HTR-8/SVneo (cell line): Measurements from ENCODE around the gene SAMD1.
"Not testable (repeated sequence)": the region's sequence is repeated elsewhere in the genome, so short reads cannot be mapped to it uniquely, and the experiment has no call there.

Source experiments
- DNase-seq: peaks from one replicate; pipeline ENCODE4 v3.0.0; 2011; ENCODE audit warnings: low spot score, mixed read lengths; ENCODE audit not compliant: insufficient read length
- FAIRE-seq: peaks from 2 replicates; lab custom pipeline; 2011; peaks lifted over from hg19 to GRCh38; lab: Jason Lieb, UNC

Gene SAMD1

DNA sequence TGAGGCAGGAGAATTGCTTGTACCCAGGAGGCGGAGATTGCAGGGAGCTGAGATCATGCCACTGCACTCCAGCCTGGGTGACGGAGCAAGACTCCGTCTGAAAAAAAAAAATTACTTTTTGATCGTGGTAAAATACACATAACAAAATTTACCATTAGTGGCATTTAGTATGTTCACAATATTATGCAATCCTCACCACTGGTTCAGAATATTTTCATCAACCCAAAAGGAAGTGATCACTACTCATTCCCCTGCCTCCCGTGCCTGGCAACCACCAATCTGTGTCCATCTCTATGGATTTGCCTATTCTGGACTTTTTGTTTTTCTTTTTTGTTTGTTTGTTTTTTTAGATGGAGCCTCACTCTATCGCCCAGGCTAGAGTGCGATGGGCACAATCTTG lies 27.4 kb downstream of the SAMD1 start:
- DNase-seq (no peak), FAIRE-seq (no peak)

DNA sequence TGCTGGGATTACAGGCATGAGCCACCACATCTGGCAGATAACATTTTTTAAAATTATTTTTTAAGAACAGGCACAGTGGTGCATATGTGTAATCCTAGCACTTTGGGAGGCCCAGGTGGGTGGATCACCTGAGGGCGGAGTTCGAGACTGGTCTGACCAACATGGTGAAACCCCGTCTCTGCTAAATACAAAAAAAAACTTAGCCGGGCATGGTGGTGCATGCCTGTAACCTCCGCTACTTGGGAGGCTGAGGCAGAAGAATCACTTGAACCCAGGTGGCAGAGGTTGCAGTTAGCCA lies 28.0 kb downstream of the SAMD1 start:
- FAIRE-seq = no peak
- no peak for DNase-seq

DNA sequence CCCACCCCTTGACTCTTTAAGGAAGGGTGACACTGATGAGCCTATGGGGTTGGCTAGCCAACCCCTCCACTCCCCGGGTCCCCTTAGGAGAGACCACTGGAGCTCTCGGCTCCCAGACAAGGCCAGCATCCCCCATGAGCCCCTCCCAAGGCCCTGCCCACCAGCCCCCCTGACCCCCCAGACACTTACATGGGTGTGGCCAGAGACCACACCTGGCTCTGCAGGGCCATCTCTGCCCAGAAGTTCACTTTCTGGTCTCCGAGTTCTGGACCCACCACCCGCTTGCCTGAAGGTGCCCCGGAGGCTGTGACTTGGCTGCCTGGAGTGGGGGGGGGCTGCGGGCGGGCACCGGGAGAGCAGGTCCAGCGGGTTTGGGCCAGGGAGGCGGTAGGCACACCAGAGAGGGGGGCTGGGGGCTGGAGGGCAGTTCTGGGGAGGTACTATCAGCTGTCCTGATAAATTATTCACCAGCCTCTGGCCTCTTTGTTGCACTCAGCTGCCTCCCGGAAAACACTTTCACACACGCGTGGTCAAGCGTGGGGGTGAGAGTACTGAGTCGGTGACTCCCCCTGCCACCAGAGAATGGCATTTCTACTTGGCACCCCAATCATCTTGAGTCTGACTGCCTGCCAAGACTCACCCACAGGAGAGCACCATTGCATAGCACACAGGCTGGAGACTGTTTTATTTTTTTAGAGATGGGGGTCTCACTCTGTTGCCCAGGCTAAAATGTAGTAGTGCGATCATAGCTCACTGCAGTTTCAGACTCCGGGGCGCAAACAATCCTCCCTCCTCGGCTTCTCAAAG lies 28.6 kb downstream of the SAMD1 start, which contains the start of gene PALM3:
Gene PALM3 (minus strand): TSS at position 326 of the 807 bp plus-strand sequence. CDS start 96 bp downstream, at position 230.
- FAIRE-seq = no peak

DNA sequence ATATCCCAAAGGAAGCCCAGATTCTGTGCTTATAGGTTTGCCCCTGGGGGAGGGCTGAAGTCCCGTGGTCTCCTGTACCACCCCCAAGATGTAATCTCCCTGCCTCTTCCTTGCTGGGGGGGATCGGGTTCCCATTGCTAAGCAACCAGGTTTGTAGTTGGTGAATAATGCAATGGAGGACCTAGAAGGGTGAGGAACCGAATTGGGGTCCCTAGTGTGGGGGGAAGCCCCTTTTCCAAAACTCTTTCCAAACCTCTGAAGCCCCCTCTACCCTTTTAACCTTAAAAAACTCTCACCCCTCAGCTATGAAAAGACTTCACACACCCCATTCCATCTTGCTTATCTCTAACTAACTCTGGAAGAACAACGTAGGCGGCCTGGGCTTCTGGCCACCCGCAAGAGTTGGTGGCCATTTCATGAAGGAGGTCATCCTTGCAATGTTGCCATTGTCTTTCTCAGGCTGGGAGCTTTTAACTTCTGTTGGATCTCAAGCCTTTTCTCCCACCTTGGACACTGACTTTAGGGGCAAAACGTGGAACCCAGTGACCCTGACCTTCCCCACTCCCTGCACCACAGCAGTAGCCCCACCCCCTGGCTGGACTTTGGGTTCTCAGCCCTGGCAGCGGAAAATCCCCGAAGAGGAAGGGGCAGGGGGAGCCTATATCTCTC lies 29.3 kb downstream of the SAMD1 start:
- no peak for FAIRE-seq
- DNase-seq = no peak

More for the DNA sequence above, 28.6 kb downstream of the SAMD1 start, which contains the start of gene PALM3:
- no peak for DNase-seq

DNA sequence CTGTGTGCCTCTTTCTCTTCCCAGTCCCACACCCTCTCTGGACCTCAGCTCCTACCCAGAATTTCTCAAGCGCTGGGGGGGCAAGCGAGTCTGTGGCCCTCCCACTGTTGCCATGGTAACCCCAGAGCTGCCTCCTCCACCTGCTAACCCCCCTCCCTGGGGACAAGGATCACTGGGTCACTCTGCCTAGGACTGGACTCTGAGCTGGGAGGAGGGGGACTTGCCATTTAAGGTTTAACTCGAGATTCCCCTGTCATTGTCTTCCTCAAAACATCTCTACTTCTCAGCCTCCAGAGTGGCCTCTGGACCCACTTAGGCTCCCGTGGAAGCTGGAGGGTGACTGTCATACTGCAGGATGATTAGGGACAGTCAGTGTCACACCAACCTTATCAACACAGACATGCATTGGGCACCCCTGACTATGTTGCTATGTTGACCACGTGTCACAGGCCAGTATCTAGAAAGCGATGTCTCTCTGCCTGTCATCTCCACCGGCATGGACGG lies 30.8 kb downstream of the SAMD1 start:
- FAIRE-seq = no peak
- DNase-seq = no peak

DNA sequence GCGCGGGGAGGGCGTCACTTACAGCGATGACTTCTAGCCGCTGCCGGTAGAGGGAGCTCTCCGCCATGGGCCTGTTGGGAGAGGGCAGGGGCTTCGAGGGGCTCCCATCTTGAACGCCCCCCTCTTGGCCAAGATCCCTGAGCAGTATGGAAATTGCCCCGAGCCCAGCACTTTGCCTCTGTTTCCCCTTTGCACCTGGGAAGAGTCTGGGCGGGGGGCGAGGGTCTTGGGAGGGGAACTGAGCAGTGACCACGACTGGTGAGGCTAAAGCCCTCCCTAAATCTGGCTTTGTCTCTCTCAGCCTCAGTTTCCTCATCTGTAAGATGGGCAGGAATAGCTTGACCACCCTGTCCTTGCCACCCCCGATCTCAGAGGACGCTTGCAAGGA lies 31.5 kb downstream of the SAMD1 start:
- no peak for FAIRE-seq

DNA sequence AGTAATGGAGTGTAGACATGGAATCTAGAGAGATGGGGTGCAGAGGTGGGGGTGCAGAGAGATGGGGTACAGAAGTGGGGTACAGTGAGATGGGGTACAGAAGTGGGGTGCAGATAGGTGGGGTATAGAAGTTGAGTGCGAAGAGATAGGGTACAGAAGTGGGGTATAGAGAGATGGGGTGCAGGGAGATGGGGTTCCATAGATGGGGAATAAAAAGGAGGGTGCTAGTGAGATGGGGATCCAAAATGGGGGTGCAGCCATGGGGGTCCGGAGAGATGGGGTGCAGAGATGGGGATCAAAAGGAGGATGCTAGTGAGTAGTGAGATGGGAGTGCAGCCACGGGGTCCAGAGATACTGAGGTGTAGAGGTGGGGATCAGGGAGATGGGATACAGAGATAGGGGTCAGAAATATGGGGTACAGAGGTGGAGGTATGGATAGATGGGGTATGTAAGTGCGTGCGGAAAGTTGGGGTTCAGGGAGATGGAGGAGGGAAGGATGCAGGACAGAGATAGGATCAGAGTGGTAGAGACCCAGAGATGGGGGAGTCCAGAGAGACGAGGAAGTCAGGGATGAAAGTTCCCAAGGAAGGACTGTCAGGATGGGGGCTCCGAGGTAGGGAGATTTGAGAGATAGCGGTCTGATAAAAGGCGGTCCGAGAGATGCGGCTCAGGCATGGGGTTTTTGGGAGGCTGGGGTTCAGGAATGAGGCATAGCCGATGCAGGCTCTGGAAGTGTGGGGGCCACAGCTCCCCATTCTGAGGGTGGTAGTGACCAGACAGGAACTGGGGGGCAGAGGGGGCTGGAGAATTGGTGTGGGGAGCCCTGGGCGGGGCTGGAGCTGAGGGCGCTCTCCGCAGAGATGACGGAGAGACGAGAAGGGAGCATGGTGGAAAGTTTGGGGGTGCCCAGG lies 32.1 kb downstream of the SAMD1 start:
- no peak for FAIRE-seq
- no peak for DNase-seq

More for the DNA sequence above, 31.5 kb downstream of the SAMD1 start:
- no peak for DNase-seq

DNA sequence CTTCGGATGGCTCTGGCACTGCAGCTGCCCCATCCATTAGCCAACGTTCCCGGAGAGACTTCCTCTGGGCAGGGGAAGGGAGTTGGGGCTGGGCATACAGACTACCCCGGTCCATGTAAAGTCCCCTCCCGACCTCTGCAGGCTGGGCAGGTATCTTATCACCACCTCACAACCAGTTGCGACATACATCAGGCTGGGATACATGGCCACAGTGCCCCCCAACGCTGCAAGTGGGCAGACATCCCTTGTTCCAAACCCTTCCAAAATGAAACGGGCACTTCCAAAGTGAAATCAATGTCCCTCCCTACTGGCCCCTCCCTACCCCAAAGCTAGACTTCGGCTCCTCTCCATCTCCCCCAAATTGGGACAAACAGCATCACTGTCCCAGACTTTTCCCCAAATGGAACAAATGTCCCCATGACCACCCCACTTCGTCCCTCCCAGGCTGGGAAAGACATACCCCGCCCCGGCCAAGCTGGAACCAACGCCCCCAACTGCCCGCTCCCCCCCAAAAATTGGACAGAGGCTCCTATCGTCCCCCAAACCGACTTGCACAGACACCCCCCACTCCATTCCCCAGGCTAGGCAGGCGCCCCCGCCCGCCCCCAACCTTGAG lies 33.7 kb downstream of the SAMD1 start:
- DNase-seq = no peak
- no peak for FAIRE-seq

DNA sequence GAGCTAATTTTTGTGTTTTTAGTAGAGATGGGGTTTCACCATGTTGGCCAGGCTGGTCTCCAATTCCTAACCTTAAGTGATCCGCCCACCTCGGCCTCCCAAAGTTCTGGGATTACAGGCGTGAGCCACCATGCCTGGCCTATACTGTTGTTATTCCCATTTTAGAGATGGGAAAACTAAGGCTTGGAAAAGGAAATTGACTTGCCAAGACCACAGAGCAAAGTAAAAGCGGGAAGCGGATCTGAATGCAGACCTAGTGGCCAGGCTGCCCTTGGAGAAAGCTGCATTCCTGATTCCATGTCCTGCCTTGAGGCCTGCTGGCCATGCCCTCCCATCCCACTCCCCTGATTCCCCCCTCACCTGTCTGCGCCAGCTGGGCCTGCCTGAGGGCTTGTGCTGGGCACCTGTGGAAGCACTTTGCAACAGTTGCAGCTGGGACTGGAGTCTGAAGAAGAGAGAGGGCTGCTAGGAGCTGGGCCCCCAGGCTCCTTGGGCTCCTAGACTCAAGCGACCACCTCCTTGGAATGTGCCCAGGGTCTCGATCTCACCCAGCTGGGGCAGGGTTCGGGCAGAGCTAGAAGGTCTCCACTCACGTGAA lies 34.4 kb downstream of the SAMD1 start:
- FAIRE-seq (no peak), DNase-seq (no peak)

DNA sequence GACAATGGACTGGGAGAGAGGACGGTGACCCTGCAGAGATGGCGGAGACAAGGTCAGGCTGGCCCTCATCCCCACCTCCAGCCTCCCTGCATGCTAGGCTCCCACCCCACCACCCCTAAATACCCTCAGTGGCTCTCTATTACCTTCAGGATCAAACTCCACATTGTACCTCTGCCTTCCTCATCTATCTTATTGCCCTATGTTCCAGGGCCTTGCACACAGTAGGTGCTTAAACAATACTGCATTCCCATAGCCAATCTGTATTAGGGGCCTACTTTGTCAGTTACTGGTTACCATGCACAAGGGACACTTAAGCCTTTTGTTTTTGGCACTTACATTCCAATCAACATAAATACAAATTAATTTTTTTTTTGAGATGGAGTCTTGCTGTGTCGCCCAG lies 35.2 kb downstream of the SAMD1 start:
- FAIRE-seq = no peak
- no peak for DNase-seq

DNA sequence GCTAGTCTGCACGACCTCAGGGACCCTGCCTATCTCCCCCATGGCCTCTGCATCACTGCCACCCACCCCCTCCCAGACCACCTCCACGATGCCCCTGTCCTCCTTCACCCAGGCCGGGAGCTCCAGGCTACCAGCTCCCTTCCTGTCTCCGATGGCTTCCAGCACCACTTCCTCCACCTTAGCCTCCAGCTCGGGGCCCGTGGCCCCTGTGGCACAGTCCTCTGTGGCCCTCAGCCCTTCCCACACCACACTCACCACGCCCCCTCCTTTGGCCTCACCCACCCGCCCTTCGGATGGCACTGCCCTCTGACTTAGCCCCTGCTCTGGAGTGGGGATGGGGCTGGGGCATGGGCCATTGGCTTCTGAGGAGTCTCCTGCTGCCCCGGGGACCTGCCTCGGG lies 35.8 kb downstream of the SAMD1 start:
- FAIRE-seq (no peak), DNase-seq (no peak)

DNA sequence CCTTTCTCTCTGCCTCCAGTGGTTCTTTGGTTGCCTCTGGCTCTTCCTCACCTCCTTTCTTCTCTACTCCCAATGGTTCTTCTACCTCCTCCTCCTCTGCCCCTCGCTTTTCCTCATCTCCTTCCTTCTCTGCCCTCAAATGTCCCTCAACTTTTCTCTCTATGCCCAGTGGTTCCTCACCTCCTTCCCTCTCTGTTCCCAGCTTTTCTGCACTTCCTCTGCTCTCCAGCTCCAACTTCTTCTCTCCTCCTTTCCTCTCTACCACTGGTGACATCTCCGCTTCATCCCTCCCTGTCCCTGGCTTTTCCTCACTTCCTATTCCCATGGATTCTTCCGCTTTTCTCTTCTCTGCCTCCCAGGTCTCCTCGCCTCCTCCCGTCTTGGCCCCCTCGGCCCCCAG lies 36.5 kb downstream of the SAMD1 start:
- DNase-seq (no peak), FAIRE-seq (no peak)

DNA sequence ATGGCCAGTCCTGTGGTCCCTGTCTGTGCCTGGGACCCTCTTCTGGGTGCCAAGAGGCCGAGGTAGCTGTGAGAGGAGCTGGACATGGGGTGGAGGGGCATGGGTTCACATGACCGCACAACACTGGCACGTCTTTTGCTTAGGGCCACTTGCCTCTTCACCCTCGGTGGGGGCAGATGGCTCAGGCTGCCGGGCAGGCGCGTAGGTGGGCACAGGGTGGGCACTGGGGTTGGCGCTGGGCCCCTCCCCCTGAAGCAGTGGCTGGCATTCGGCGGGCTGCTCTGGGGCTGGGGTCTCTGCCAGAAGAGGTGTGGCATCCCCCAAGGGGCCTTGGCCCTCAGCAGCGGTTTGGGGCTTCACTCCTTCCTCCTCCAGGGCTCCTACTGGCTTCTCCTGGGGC lies 37.1 kb downstream of the SAMD1 start:
- no peak for DNase-seq
- FAIRE-seq = no peak

DNA sequence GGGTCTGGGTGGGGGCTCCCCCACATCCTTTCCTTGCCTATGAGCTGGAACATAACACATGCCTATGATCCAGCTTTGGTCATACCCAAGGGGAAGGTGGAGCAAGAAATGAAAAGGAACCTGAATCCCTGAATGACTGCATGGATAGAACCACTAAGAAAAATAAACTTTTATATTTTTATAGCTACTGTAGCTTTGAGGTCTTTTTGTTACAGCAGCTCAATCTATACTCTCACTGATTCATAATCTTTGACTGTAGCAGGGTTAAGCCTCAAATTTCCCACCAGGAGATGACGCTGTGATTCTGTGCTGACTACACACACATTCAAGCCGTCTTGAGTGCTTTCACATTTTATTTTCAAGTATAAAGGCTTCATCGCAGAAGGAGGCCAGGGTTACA lies 37.5 kb downstream of the SAMD1 start:
- FAIRE-seq (no peak), DNase-seq (no peak)

DNA sequence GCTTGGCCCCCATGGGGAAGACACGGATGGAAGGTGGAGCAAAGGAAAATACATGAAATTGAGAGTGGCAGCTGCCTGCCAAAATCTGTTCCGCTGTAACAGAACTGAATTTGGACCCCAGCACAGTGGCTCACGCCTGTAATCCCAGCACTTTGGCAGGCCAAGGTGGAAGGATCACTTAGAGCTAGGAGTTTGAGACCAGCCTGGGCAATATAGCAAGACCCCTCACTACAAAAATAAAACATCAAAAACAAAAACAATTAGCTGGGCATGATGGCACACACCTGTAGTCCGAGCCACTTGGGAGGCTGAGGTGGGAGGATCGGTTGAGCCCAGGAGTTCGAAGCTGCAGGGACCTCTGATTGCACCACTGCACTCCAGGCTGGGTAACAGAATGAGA lies 38.1 kb downstream of the SAMD1 start:
- DNase-seq = no peak
- FAIRE-seq = no peak

DNA sequence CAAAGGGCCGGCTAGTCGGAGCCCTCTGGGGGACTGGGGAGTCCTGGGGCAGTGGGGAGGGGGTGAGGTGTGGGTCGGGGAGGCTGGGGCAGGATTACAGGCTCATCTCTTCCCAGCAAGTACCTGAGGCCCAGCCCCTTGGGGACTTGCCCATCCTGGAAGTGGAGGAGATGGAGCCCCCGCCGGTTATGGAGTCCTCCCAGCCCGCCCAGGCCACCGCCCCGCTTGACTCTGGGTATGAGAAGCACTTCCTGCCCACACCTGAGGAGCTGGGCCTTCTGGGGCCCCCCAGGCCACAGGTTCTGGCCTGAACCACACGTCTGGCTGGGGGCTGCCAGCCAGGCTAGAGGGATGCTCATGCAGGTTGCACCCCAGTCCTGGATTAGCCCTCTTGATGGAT lies 38.6 kb downstream of the SAMD1 start:
- DNase-seq (no peak), FAIRE-seq (no peak)

DNA sequence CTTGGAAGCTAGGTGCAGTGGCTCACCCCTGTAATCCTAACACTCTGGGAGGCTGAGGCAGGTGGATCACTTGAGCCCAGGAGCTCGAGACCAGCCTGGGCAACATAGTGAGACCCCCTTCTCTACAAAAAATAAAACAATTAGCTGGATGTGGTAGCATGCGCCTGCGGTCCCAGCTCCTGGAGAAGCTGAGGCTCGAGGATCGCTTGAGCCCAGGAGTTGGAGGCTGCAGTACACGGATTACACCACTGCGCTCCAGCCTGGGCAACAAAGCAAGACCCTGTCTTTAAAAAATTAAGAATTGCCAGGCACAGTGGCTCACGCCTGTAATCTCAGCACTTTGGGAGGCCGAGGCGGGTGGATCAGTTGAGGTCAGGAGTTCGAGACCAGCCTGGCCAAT lies 39.6 kb downstream of the SAMD1 start:
- not testable (repeated sequence) for FAIRE-seq, DNase-seq

DNA sequence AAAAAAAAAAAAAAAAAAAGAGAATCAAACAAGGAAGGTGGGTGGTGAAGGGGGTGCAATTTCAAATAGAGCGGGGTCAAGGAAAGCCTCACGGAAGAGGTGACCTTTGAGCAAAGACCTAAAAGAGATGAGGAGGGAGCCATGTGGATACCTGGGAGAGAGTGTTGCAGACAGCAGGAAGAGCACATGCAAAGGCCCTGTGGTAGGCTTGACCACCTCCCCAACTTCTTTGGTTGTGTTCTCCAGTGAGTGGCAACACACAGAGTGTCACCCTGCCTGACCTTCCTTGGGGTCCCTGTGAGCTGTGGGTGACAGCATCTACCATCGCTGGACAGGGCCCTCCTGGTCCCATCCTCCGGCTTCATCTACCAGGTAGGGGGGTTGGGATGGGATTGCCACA lies 40.0 kb downstream of the SAMD1 start:
- FAIRE-seq (no peak), DNase-seq (no peak)

DNA sequence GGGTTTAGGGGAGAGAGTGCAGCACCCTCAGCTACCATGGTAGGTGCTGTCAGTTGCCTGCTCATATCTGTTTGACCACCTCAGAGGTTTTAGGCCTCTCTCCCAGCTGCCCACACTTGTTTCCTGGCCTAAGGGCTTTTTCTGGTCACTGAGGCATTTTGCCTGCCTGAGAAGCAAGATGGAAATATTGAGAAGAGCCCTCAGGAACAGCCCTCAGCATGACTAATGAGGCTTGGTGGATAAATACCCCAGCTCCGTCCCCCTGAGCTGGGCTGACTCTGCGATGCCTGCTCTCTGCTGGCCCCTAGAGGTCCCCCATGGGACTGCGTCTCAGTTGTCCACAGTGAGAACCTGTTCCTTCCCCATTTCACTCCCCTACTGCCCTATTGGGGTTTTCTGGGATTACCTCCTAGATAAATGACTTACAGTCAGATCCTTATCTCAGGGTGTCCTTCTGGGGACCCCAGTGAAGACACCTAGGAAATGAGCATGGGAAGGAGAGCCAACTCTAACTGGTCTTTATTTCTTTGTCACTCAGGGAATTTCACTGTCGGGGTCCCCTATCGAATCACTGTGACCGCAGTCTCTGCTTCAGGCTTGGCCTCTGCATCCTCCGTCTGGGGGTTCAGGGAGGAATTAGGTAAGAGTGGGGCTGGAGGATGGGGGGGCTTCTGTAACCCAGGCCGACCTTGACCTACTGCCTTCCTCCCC lies 42.0 kb downstream of the SAMD1 start:
- DNase-seq (peak; percentile 45), FAIRE-seq (no peak)
